ENCODE results near the gene SUSD6. TPM values are rescaled to one million over a fixed set of nuclear protein-coding genes. Genes with fewer than 3 reads are reported as not detected.
"Not testable (repeated sequence)": the region's sequence is repeated elsewhere in the genome, so short reads cannot be mapped to it uniquely, and the experiment has no call there.

Gene SUSD6
- total RNA-seq, 1 experiment from 2014 or later: 24.1 TPM

DNA sequence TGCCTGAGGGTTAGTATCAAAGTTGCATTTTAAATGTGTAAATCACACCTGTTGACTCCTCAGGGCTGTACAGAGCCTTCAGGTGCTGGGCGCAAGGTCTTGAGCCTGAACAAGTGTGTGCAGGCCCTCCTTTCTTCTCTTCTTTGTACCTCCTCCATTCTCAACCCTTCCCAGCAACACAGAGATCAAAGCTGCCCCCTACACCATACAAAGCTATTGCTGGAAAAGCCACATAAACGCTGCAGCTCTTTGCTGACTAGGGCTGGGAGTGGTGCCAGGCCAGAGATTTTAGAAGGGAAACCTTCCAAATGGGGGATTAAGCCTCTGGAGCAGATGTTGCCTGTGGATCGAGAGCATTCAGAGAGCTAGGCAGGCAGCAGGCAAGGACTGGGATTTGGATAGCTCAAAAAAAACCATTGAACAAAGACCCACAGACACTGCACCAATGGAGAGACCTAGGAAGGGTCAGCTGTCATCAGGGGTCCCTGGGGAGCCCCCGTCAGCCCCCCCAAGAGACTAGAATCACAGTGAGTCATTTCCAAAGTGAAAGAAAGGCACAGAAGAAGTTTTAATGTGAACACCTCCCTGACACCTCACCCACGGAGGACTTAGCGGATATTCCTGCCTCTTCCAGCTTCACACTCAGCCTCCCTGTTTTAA, 18.2 kb upstream of the SUSD6 start:
- no peak overlapping the region for H2AFZ ChIP-seq
- H3K4me2 ChIP-seq: no peak overlapping the region

DNA sequence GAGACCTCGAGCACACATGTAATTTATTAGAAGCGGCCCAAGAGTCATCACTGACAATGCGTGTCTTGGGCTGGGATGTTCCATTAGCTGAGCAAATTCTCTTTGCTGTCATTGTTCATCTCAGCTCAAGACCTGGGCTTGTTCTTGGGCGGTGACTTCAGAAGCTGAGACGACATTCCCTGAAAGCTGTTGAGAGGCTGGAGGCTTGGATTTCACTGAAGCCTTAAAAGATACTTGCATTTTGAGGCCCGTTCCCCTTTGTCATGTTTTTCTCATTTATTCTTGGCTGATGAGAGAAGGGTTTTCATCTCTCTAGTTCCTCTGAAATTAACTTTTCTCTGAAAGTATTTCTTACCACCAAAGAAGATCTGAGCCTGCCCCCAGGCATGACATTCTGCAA, 16.6 kb upstream of the SUSD6 start:
- intact Hi-C loops (cut with micrococcal nuclease; ENCODE audit: unreplicated experiment): no loop called here
- H3K9me3 ChIP-seq (ENCODE audit: insufficient read depth, low read depth): no peaks in the 10 kb centered on the region
- H3K9me2 ChIP-seq (ENCODE audit: insufficient read depth): no peaks in the 10 kb centered on the region
- H3K27me3 ChIP-seq (ENCODE audit: insufficient read depth, low read depth): no peaks in the 10 kb centered on the region
- H3K4me3 ChIP-seq: no peak overlapping the region
- H3K36me3 ChIP-seq (ENCODE audit: low read depth): no peaks in the 10 kb centered on the region
- H3F3A ChIP-seq (ENCODE audit: insufficient read depth, low read depth): no peaks in the 10 kb centered on the region
- no peak for DNase-seq
- POLR2A ChIA-PET (ENCODE audit: unreplicated experiment): no interaction called here
- no peak overlapping the region for H3K27ac ChIP-seq
- CTCF ChIA-PET: no interaction called here
- no peaks in the 10 kb centered on the region for H3K79me2 ChIP-seq (ENCODE audit: low read depth)
- H2AFZ ChIP-seq: no peak overlapping the region
- H3K4me2 ChIP-seq: no peak overlapping the region
- H4K20me1 ChIP-seq (ENCODE audit: insufficient read depth): no peaks in the 10 kb centered on the region
- no peaks in the 10 kb centered on the region for H3K4me1 ChIP-seq (replicated peaks; ENCODE audit: insufficient read depth)
- no TSS peak for BruUV-seq (replicated peaks)
- no peak for TF ChIP-seq EZH2 (IDR thresholded peaks at IDR 0.05; ENCODE audit: low read depth)
- TF ChIP-seq, protein P1, sequence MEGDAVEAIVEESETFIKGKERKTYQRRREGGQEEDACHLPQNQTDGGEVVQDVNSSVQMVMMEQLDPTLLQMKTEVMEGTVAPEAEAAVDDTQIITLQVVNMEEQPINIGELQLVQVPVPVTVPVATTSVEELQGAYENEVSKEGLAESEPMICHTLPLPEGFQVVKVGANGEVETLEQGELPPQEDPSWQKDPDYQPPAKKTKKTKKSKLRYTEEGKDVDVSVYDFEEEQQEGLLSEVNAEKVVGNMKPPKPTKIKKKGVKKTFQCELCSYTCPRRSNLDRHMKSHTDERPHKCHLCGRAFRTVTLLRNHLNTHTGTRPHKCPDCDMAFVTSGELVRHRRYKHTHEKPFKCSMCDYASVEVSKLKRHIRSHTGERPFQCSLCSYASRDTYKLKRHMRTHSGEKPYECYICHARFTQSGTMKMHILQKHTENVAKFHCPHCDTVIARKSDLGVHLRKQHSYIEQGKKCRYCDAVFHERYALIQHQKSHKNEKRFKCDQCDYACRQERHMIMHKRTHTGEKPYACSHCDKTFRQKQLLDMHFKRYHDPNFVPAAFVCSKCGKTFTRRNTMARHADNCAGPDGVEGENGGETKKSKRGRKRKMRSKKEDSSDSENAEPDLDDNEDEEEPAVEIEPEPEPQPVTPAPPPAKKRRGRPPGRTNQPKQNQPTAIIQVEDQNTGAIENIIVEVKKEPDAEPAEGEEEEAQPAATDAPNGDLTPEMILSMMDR (conservative IDR thresholded peaks at IDR 0.05): no peak

More for the DNA sequence above, 18.2 kb upstream of the SUSD6 start:
- no peaks in the 10 kb centered on the region for H3K79me2 ChIP-seq (ENCODE audit: low read depth)
- no peaks in the 10 kb centered on the region for H3K27me3 ChIP-seq (ENCODE audit: insufficient read depth, low read depth)
- H3K36me3 ChIP-seq (ENCODE audit: low read depth): no peaks in the 10 kb centered on the region
- intact Hi-C loops (cut with micrococcal nuclease; ENCODE audit: unreplicated experiment): no loop called here
- H3K4me1 ChIP-seq (replicated peaks; ENCODE audit: insufficient read depth): no peaks in the 10 kb centered on the region
- no peaks in the 10 kb centered on the region for H3K9me3 ChIP-seq (ENCODE audit: insufficient read depth, low read depth)
- no peaks in the 10 kb centered on the region for H3F3A ChIP-seq (ENCODE audit: insufficient read depth, low read depth)
- TF ChIP-seq EZH2 (IDR thresholded peaks at IDR 0.05; ENCODE audit: low read depth): no peak
- TF ChIP-seq, protein P1 (conservative IDR thresholded peaks at IDR 0.05): no peak
- H3K27ac ChIP-seq: no peak overlapping the region
- H4K20me1 ChIP-seq (ENCODE audit: insufficient read depth): no peaks in the 10 kb centered on the region
- no peaks in the 10 kb centered on the region for H3K9me2 ChIP-seq (ENCODE audit: insufficient read depth)
- BruUV-seq (replicated peaks): no TSS peak
- H3K4me3 ChIP-seq: no peak overlapping the region
- ChIA-PET POLR2A (ENCODE audit: unreplicated experiment) (interaction anchor here (0.6 kb wide), 1 partner anchor 1249 kb away, joined by 4 read pairs; no protein-coding TSS in a partner anchor), CTCF (interaction anchor here (1.1 kb wide), 1 partner anchor 19 kb away, joined by 3 read pairs; the partner anchor contains the start of gene CCDC177)
- DNase-seq: no peak

DNA sequence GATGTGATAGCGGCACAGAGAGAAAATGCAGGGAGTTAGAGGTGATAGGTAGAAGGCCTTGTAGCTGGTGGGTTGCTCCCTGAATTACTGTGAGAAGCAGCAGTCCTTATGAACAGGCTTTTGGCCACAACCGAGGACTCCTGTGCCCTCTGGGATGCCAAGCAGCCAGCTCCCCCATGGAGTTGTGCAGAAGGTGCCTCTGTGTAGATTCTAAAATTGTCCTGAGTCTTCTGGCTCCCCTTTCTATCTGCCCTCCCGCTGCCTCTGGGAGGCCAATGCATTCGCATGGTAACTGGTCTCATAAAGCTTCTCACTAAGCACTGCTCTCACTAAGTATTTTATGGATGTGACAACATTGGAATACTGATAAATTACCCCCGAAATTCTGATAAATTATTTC, 16.1 kb upstream of the SUSD6 start:
- ChIA-PET POLR2A (ENCODE audit: unreplicated experiment) (no interaction called here), CTCF (no interaction called here)
- Histone ChIP-seq H3K4me3 (no peak overlapping the region), H3K79me2 (ENCODE audit: low read depth) (no peaks in the 10 kb centered on the region), H3K9me3 (ENCODE audit: insufficient read depth, low read depth) (no peaks in the 10 kb centered on the region), H3K9me2 (ENCODE audit: insufficient read depth) (no peaks in the 10 kb centered on the region), H3K27ac (no peak overlapping the region), H3K36me3 (ENCODE audit: low read depth) (no peaks in the 10 kb centered on the region), H2AFZ (no peak overlapping the region), H3K27me3 (ENCODE audit: insufficient read depth, low read depth) (no peaks in the 10 kb centered on the region), H3K4me2 (no peak overlapping the region), H3F3A (ENCODE audit: insufficient read depth, low read depth) (no peaks in the 10 kb centered on the region), H3K4me1 (replicated peaks; ENCODE audit: insufficient read depth) (no peaks in the 10 kb centered on the region), H4K20me1 (ENCODE audit: insufficient read depth) (no peaks in the 10 kb centered on the region)
- no peak for TF ChIP-seq EZH2 (IDR thresholded peaks at IDR 0.05; ENCODE audit: low read depth)
- TF ChIP-seq, protein P1 (conservative IDR thresholded peaks at IDR 0.05): no peak
- no TSS peak for BruUV-seq (replicated peaks)
- no peak for DNase-seq
- intact Hi-C loops (cut with micrococcal nuclease; ENCODE audit: unreplicated experiment): no loop called here

DNA sequence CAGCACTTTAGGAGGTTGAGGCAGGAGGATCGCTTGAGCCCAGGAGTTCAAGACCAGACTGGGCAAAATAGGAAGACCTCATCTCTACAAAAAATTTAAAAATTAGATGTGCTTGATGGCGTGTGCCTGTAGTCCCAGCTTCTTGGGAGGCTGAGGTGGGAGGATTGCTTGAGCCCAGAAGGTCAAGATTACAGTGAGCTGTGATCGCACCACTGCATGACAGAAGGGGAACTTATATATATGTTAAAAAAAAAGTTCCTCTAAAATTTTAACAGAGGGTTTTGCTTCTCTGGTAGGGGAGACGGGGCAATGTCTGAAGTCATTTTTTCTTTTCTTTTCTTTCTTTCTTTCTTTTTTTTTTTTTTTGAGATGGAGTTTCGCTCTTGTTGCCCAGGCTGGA, 12.0 kb upstream of the SUSD6 start:
- H3K9me3 ChIP-seq (ENCODE audit: insufficient read depth, low read depth); H3K27ac ChIP-seq; DNase-seq; H3K4me1 ChIP-seq (replicated peaks; ENCODE audit: insufficient read depth); intact Hi-C loops (cut with micrococcal nuclease; ENCODE audit: unreplicated experiment); BruUV-seq (replicated peaks); H3F3A ChIP-seq (ENCODE audit: insufficient read depth, low read depth); H3K4me2 ChIP-seq; H4K20me1 ChIP-seq (ENCODE audit: insufficient read depth); H3K27me3 ChIP-seq (ENCODE audit: insufficient read depth, low read depth); H3K9me2 ChIP-seq (ENCODE audit: insufficient read depth); H2AFZ ChIP-seq; H3K36me3 ChIP-seq (ENCODE audit: low read depth); H3K79me2 ChIP-seq (ENCODE audit: low read depth); H3K4me3 ChIP-seq: not testable (repeated sequence)
- ChIA-PET POLR2A (ENCODE audit: unreplicated experiment) (interaction anchor here (0.6 kb wide), 1 partner anchor 292 kb away, joined by 3 read pairs; no protein-coding TSS in a partner anchor), CTCF (interaction anchor here (1.4 kb wide), 1 partner anchor 15 kb away, joined by 3 read pairs; no protein-coding TSS in a partner anchor)

All from PC-9 (cell line).